Stomach (tissue), 9 donors: ENCODE data around the gene USP12. TPM values are rescaled to one million over a fixed set of nuclear protein-coding genes. Genes with fewer than 3 reads are reported as not detected.

Experiments
- DNase-seq, 2 donors: peaks; one replicate each; pipeline versions ENCODE4 v3.0.0 to v3.0.0-alpha.2; 2013 to 2019
- H3K27ac ChIP-seq, 5 donors: fragments of 200-600 bp in 4 of 5; sonication (generic) in 4 of 5; one replicate each; pipeline ENCODE4 v1.5.1; 2013 to 2019; ENCODE audit warnings: mild to moderate bottlenecking in 1 of 5, moderate library complexity in 1 of 5
- H3K27me3 ChIP-seq, 3 donors: fragments of 200-600 bp; sonication (generic); one replicate each; pipeline ENCODE4 v1.5.1; 2017 to 2019; ENCODE audit warnings: mixed run types in 1 of 3
- H3K36me3 ChIP-seq, 4 donors: fragments of 200-600 bp; sonication (generic); 1 replicate in 3 of 4; 2 replicates in 1 of 4; pipeline ENCODE4 v1.5.1; 2016 to 2019
- H3K4me1 ChIP-seq, 4 donors: fragments of 200-600 bp; sonication (generic); one replicate each; pipeline ENCODE4 v1.5.1; 2016 to 2019
- H3K4me3 ChIP-seq, 4 donors: fragments of 200-600 bp; sonication (generic) in 3 of 4; one replicate each; pipeline ENCODE4 v1.5.1; 2016 to 2019; ENCODE audit warnings: mild to moderate bottlenecking in 1 of 4
- H3K9me3 ChIP-seq, 4 donors: fragments of 200-600 bp; sonication (generic); one replicate each; pipeline ENCODE4 v1.5.1; 2016 to 2019
- CTCF ChIP-seq, 7 experiments: fragments of 450-650 bp in 4 of 7; fragments of 200-600 bp in 3 of 7; sonication (generic) in 3 of 7; IDR thresholded peaks; one replicate each; pipeline ENCODE4 v1.5.1; 2016 to 2019; ENCODE audit warnings: antibody characterized with exemption in 7 of 7, control low read depth in 2 of 7, mild to moderate bottlenecking in 1 of 7
- EP300 ChIP-seq: sonication (generic); formaldehyde crosslinking; IDR thresholded peaks from one replicate; pipeline ENCODE4 v1.6.1; 2017; ENCODE audit warnings: antibody characterized with exemption
- POLR2A ChIP-seq, 4 donors: fragments of 450-650 bp; IDR thresholded peaks; one replicate each; pipeline ENCODE4 v1.6.1; 2016; ENCODE audit warnings: antibody characterized with exemption in 4 of 4, control low read depth in 2 of 4, mild to moderate bottlenecking in 1 of 4, moderate library complexity in 1 of 4
- POLR2AphosphoS5 ChIP-seq, 3 donors: sonication (generic); formaldehyde crosslinking; IDR thresholded peaks; one replicate each; pipeline ENCODE4 v1.6.1; 2016; ENCODE audit warnings: antibody characterized with exemption in 3 of 3
- WGBS, 5 donors: extraction: QIAGEN DNeasy Blood & Tissue Kit in 3 of 5; methylation state at CpG; one replicate each; pipeline versions ENCODE4 v1.1.5 to v1.1.7; 2013 to 2018; 5-methylcytosine and 5-hydroxymethylcytosine counted together
- intact Hi-C: fragments of 100-400 bp; cut with DNase I; formaldehyde crosslinking; loops from one replicate; pipeline ENCODE4 v1.15.1; 2023; ENCODE audit warnings: low total_unique reads
- polyA plus RNA-seq, 3 donors: library from polyadenylated mRNA; stranded (reverse); fragments of 200-250 nt; gene quantifications; one replicate each; pipeline ENCODE4 v1.2.3, GENCODE V29; 2013
- total RNA-seq, 5 donors: library from RNA; depleted of rRNA; stranded (reverse); fragments of >200 nt; gene quantifications; one replicate each; pipeline versions ENCODE4 v1.1.0 to v1.2.3, GENCODE V29; 2014 to 2016
- donor health status: healthy with polysubstance abuse.
- donor health status: Bipolar disorder and iron deficiency.
- donor health status: healthy.

USP12 gene
- total and polyA plus RNA-seq, 8 donors = 6.9 to 59.7 (median 21.6) TPM

GRCh38 chr13:27170516-27171243 lies 931 bp downstream of the USP12 start:
- TF ChIP-seq POLR2AphosphoS5 (IDR thresholded peaks at IDR 0.05) (peak in 1 of 3 donors; percentile 26), EP300 (no peak), POLR2A (IDR thresholded peaks at IDR 0.05) (no peak)
- no peaks in the 10 kb centered on the region for H3K27me3 ChIP-seq
- peaks cover 34 to 58% (median 47%) of the 10 kb centered on the region in 4 donors for H3K4me1 ChIP-seq
- no peaks in the 10 kb centered on the region for H3K9me3 ChIP-seq
- intact Hi-C loops = no loop called here
- no peaks in the 10 kb centered on the region for H3K36me3 ChIP-seq
- 0 to 1% (median 1%) methylated on average over 41 to 56 of the region's 56 CpGs for WGBS, 5 donors
- H3K27ac ChIP-seq = peak overlapping the region; percentile 92 to 99 (median 98)
- peak overlapping the region; percentile 73 to 97 (median 92) for H3K4me3 ChIP-seq
- peak; percentile 34 to 82 for DNase-seq

- Histone ChIP-seq H3K27ac (peak overlapping the region in 4 of 5 donors; percentile 92 to 99 (median 96)), H3K4me1 (peaks cover 36 to 63% (median 49%) of the 10 kb centered on the region in 4 donors), H3K4me3 (peak overlapping the region; percentile 73 to 97 (median 92)), H3K9me3 (no peaks in the 10 kb centered on the region), H3K27me3 (no peaks in the 10 kb centered on the region), H3K36me3 (no peaks in the 10 kb centered on the region)
- WGBS, 5 donors = 18 to 22% (median 19%) methylated on average over 4 of the region's 4 CpGs
- no peak for TF ChIP-seq EP300
- TF ChIP-seq CTCF (IDR thresholded peaks at IDR 0.05) = no peak
- no peak for TF ChIP-seq POLR2A (IDR thresholded peaks at IDR 0.05)
- TF ChIP-seq POLR2AphosphoS5 (IDR thresholded peaks at IDR 0.05) = no peak
- intact Hi-C loops = no loop called here
- DNase-seq = no peak
Observed at GRCh38 chr13:27170221-27170515, 1.4 kb downstream of the USP12 start.

- Histone ChIP-seq H3K36me3 (no peaks in the 10 kb centered on the region), H3K4me1 (peaks cover 41 to 70% (median 56%) of the 10 kb centered on the region in 4 donors), H3K4me3 (peak overlapping the region in 2 of 4 donors; percentile 73 to 97), H3K9me3 (no peaks in the 10 kb centered on the region), H3K27ac (peak overlapping the region; percentile 60 to 99 (median 93)), H3K27me3 (no peaks in the 10 kb centered on the region)
- intact Hi-C loops = no loop called here
- WGBS, 5 donors = 23 to 33% (median 25%) methylated on average over 8 of the region's 8 CpGs
- DNase-seq = no peak
- TF ChIP-seq POLR2AphosphoS5 (IDR thresholded peaks at IDR 0.05) (no peak), EP300 (no peak), POLR2A (IDR thresholded peaks at IDR 0.05) (no peak), CTCF (IDR thresholded peaks at IDR 0.05) (no peak)
Observed at GRCh38 chr13:27168906-27169657, 2.5 kb downstream of the USP12 start.

GRCh38 chr13:27168086-27168485 lies 3.5 kb downstream of the USP12 start:
- TF ChIP-seq EP300 (no peak), CTCF (IDR thresholded peaks at IDR 0.05) (no peak), POLR2A (IDR thresholded peaks at IDR 0.05) (no peak), POLR2AphosphoS5 (IDR thresholded peaks at IDR 0.05) (no peak)
- 29 to 41% (median 40%) methylated on average over 6 of the region's 6 CpGs for WGBS, 5 donors
- DNase-seq = peak; percentile 20 to 35
- intact Hi-C loops = no loop called here
- Histone ChIP-seq H3K9me3 (no peaks in the 10 kb centered on the region), H3K4me3 (no peak overlapping the region), H3K27me3 (no peaks in the 10 kb centered on the region), H3K4me1 (peaks cover 41 to 78% (median 61%) of the 10 kb centered on the region in 4 donors), H3K36me3 (no peaks in the 10 kb centered on the region), H3K27ac (peak overlapping the region in 4 of 5 donors; percentile 29 to 98 (median 52))
